Adrenal gland (tissue), 12 donors: ENCODE data around the gene GPBAR1. TPM values are rescaled to one million over a fixed set of nuclear protein-coding genes. Genes with fewer than 3 reads are reported as not detected.
"Not testable (repeated sequence)": the region's sequence is repeated elsewhere in the genome, so short reads cannot be mapped to it uniquely, and the experiment has no call there.

ENCODE experiments used
- DNase-seq, 7 donors: peaks; one replicate each; pipeline ENCODE4 v3.0.0-alpha.2; 2019 to 2020
- H3K27ac ChIP-seq, 5 donors: fragments of 200-600 bp; sonication (generic) in 4 of 5; 1 replicate in 3 of 5; 2 replicates in 2 of 5; pipeline versions ENCODE4 v1.5.1 to v1.8.0; 2016 to 2020; ENCODE audit warnings: mild to moderate bottlenecking in 1 of 5
- H3K27me3 ChIP-seq: fragments of 200-600 bp; 2 replicates; pipeline ENCODE4 v1.8.0; 2021
- H3K36me3 ChIP-seq, 2 donors: fragments of 200-600 bp; replicated peaks in 1 of 2; 1 replicate in 1 of 2; 2 replicates in 1 of 2; pipeline versions ENCODE4 v1.5.1 to v1.8.0; 2018 to 2022
- H3K4me1 ChIP-seq, 2 donors: fragments of 200-600 bp; replicated peaks in 1 of 2; 1 replicate in 1 of 2; 2 replicates in 1 of 2; pipeline versions ENCODE4 v1.5.1 to v1.8.0; 2018 to 2021
- H3K4me3 ChIP-seq, 4 donors: fragments of 200-600 bp; sonication (generic) in 3 of 4; one replicate each; pipeline ENCODE4 v1.5.1; 2016 to 2018
- H3K9me3 ChIP-seq, 3 donors: fragments of 200-600 bp; sonication (generic) in 1 of 3; replicated peaks in 1 of 3; 1 replicate in 2 of 3; 2 replicates in 1 of 3; pipeline versions ENCODE4 v1.5.1 to v1.8.0; 2016 to 2021
- CTCF ChIP-seq, 6 experiments: fragments of 450-650 bp in 4 of 6; fragments of 200-600 bp in 2 of 6; sonication (generic) in 1 of 6; IDR thresholded peaks; 1 replicate in 5 of 6; 2 replicates in 1 of 6; pipeline versions ENCODE4 v1.5.1 to v1.8.0; 2016 to 2021; ENCODE audit warnings: antibody characterized with exemption in 6 of 6, mild to moderate bottlenecking in 2 of 6, moderate library complexity in 1 of 6
- POLR2A ChIP-seq, 2 donors: fragments of 450-650 bp; IDR thresholded peaks; one replicate each; pipeline ENCODE4 v1.6.1; 2017; ENCODE audit warnings: antibody characterized with exemption in 2 of 2, mild to moderate bottlenecking in 2 of 2, moderate library complexity in 1 of 2
- WGBS, 4 donors: extraction: QIAGEN DNeasy Blood & Tissue Kit in 2 of 4; methylation state at CpG; one replicate each; pipeline versions ENCODE4 v1.1.5 to v1.1.7; 2013 to 2017; 5-methylcytosine and 5-hydroxymethylcytosine counted together
- intact Hi-C, 2 donors: fragments of 100-400 bp; cut with DNase I; formaldehyde crosslinking; loops; one replicate each; pipeline versions ENCODE4 v1.14.1 to v1.15.0; 2022 to 2023
- polyA plus RNA-seq, 3 donors: library from polyadenylated mRNA; stranded (reverse); fragments of 200-250 nt in 2 of 3; fragments of 350-450 nt in 1 of 3; fragmentation: Illumina TruSeq in 1 of 3; extraction: RNeasy Lipid Tissue Mini Kit (QIAGEN cat#74804) in 1 of 3; gene quantifications; one replicate each; pipeline ENCODE4 v1.2.3, GENCODE V29; 2013 to 2014
- total RNA-seq, 9 donors: library from RNA; depleted of rRNA in 4 of 9; stranded (reverse); fragments of >200 nt in 4 of 9; fragments of 120-200 nt in 1 of 9; fragmentation: NEBNext Ultra II Directional in 1 of 9; extraction: Animal tissue kit (Norgen Biotek cat#: 25700) in 1 of 9; gene quantifications; one replicate each; pipeline versions ENCODE4 v1.1.0 to v1.2.4, GENCODE V29; 2013 to 2023
- donor health status: healthy with polysubstance abuse.
- donor health status: Bipolar disorder and iron deficiency.
- donor health status: DM: yes; HTN: yes; CAD: no.
- donor health status: DM: no; HTN: no; CAD: no.
- donor health status: DM: no; HTN: no; CAD: no.
- donor health status: DM: yes; HTN: yes; CAD: no.

Gene GPBAR1
- total and polyA plus RNA-seq, 12 donors = 0.11 to 15.3 (median 2.9) TPM

GRCh38 chr2:218270721-218271486, 10.1 kb downstream of the GPBAR1 start:
- peak in 5 of 7 donors; percentile 49 to 69 (median 53) for DNase-seq
- peaks cover 0 to 46% of the 10 kb centered on the region in 2 donors for H3K36me3 ChIP-seq
- intact Hi-C loops = no loop called here
- no peak for TF ChIP-seq CTCF (IDR thresholded peaks at IDR 0.05)
- peak in 1 of 2 donors; percentile 35 for TF ChIP-seq POLR2A (IDR thresholded peaks at IDR 0.05)
- H3K27me3 ChIP-seq = no peaks in the 10 kb centered on the region
- peak overlapping the region in 4 of 5 donors; percentile 14 to 72 (median 26) for H3K27ac ChIP-seq
- 4 to 7% (median 6%) methylated on average over 17 to 23 of the region's 23 CpGs for WGBS, 4 donors
- H3K4me3 ChIP-seq = peak overlapping the region; percentile 37 to 95 (median 78)
- peaks cover 12 to 31% of the 10 kb centered on the region in 2 donors for H3K4me1 ChIP-seq
- H3K9me3 ChIP-seq = no peaks in the 10 kb centered on the region

GRCh38 chr2:218271487-218271797, 10.6 kb downstream of the GPBAR1 start:
- Histone ChIP-seq H3K36me3 (peaks cover 0 to 46% of the 10 kb centered on the region in 2 donors), H3K9me3 (no peaks in the 10 kb centered on the region), H3K27me3 (no peaks in the 10 kb centered on the region), H3K4me3 (peak overlapping the region in 2 of 4 donors; percentile 64 to 95), H3K4me1 (peaks cover 12 to 31% of the 10 kb centered on the region in 2 donors), H3K27ac (peak overlapping the region in 3 of 5 donors; percentile 16 to 72 (median 36))
- intact Hi-C loops = no loop called here
- no peak for DNase-seq
- TF ChIP-seq POLR2A (IDR thresholded peaks at IDR 0.05) (no peak), CTCF (IDR thresholded peaks at IDR 0.05) (no peak)
- WGBS, 4 donors = 25 to 56% (median 45%) methylated on average over 4 of the region's 4 CpGs

GRCh38 chr2:218271865-218272530, 11.2 kb downstream of the GPBAR1 start:
- TF ChIP-seq POLR2A (IDR thresholded peaks at IDR 0.05) (no peak), CTCF (IDR thresholded peaks at IDR 0.05) (no peak)
- DNase-seq = no peak
- Histone ChIP-seq H3K9me3 (no peaks in the 10 kb centered on the region), H3K27ac (peak overlapping the region in 2 of 5 donors; percentile 36 to 72), H3K4me3 (no peak overlapping the region), H3K36me3 (peaks cover 0 to 46% of the 10 kb centered on the region in 2 donors), H3K27me3 (no peaks in the 10 kb centered on the region), H3K4me1 (peaks cover 12 to 31% of the 10 kb centered on the region in 2 donors)
- intact Hi-C loops = no loop called here
- WGBS, 4 donors = 54 to 58% (median 58%) methylated on average over 5 of the region's 5 CpGs

- Histone ChIP-seq H3K4me3 (no peak overlapping the region), H3K36me3 (peaks cover 0 to 46% of the 10 kb centered on the region in 2 donors), H3K27me3 (no peaks in the 10 kb centered on the region), H3K27ac (peak overlapping the region in 3 of 5 donors; percentile 36 to 72 (median 59)), H3K4me1 (peaks cover 12 to 31% of the 10 kb centered on the region in 2 donors), H3K9me3 (no peaks in the 10 kb centered on the region)
- 11 to 27% (median 19%) methylated on average over 15 to 18 of the region's 18 CpGs for WGBS, 4 donors
- intact Hi-C loops = no loop called here
- no peak for TF ChIP-seq POLR2A (IDR thresholded peaks at IDR 0.05)
- peak; percentile 78 to 94 (median 92) for TF ChIP-seq CTCF (IDR thresholded peaks at IDR 0.05)
- peak; percentile 84 to 94 (median 91) for DNase-seq
Observed at GRCh38 chr2:218272531-218273212, 11.9 kb downstream of the GPBAR1 start.

- intact Hi-C loops, DNase-seq, H3K27me3 ChIP-seq, H3K9me3 ChIP-seq, H3K4me3 ChIP-seq: not testable (repeated sequence)
- Histone ChIP-seq H3K4me1 (peaks cover 12 to 31% of the 10 kb centered on the region in 2 donors), H3K36me3 (peaks cover 0 to 51% of the 10 kb centered on the region in 2 donors), H3K27ac (peak overlapping the region in 3 of 5 donors; percentile 36 to 72 (median 59))
- WGBS, 4 donors = 77 to 87% (median 85%) methylated on average over 7 to 8 of the region's 8 CpGs
Observed at GRCh38 chr2:218273214-218273907, 12.5 kb downstream of the GPBAR1 start.
